Liver (tissue), 9 donors: ENCODE data around the gene RUNX1. TPM values are rescaled to one million over a fixed set of nuclear protein-coding genes. Genes with fewer than 3 reads are reported as not detected.

Experiments used
- DNase-seq: peaks from one replicate; pipeline ENCODE4 v3.0.0-alpha.2; 2017; ENCODE audit warnings: low spot score
- H3K27ac ChIP-seq, 2 donors: one replicate each; pipeline ENCODE4 v1.7.0; 2013; ENCODE audit warnings: inconsistent platforms in 2 of 2, low read length in 2 of 2, control low read depth in 1 of 2, low read depth in 1 of 2, mild to moderate bottlenecking in 1 of 2
- H3K27me3 ChIP-seq, 4 donors: one replicate each; pipeline versions ENCODE4 v1.6.1 to v1.7.0; 2013; ENCODE audit warnings: low read length in 3 of 4, inconsistent platforms in 1 of 4, mild to moderate bottlenecking in 1 of 4, moderate library complexity in 1 of 4; ENCODE audit not compliant: control insufficient read depth in 4 of 4, insufficient read depth in 4 of 4
- H3K36me3 ChIP-seq, 4 donors: one replicate each; pipeline versions ENCODE4 v1.6.1 to v1.7.0; 2013; ENCODE audit warnings: low read length in 3 of 4, mild to moderate bottlenecking in 3 of 4, low read depth in 1 of 4, moderate library complexity in 1 of 4; ENCODE audit not compliant: control insufficient read depth in 4 of 4, insufficient read depth in 3 of 4
- H3K4me1 ChIP-seq, 4 donors: one replicate each; pipeline versions ENCODE4 v1.6.1 to v1.7.0; 2013; ENCODE audit warnings: low read length in 3 of 4, mild to moderate bottlenecking in 3 of 4, moderate library complexity in 1 of 4; ENCODE audit not compliant: control insufficient read depth in 4 of 4, insufficient read depth in 4 of 4
- H3K4me3 ChIP-seq, 3 donors: one replicate each; pipeline versions ENCODE4 v1.6.1 to v1.7.0; 2013; ENCODE audit warnings: low read length in 3 of 3, control low read depth in 1 of 3, low read depth in 1 of 3, mild to moderate bottlenecking in 1 of 3
- H3K9ac ChIP-seq, 2 donors: one replicate each; pipeline ENCODE4 v1.7.0; 2013; ENCODE audit warnings: low read length in 2 of 2, mild to moderate bottlenecking in 2 of 2, moderate library complexity in 2 of 2, control low read depth in 1 of 2, low read depth in 1 of 2
- H3K9me3 ChIP-seq, 4 donors: one replicate each; pipeline versions ENCODE4 v1.6.1 to v1.7.0; 2013; ENCODE audit warnings: low read length in 3 of 4; ENCODE audit not compliant: control insufficient read depth in 4 of 4
- EGR1 ChIP-seq, 2 donors: IDR thresholded peaks; 2 replicates each; pipeline ENCODE4 v1.6.1; 2016 to 2018; ENCODE audit warnings: antibody characterized with exemption in 2 of 2, low read depth in 2 of 2
- FOXA1 ChIP-seq: IDR thresholded peaks from 2 replicates; pipeline ENCODE4 v1.6.1; 2016; ENCODE audit warnings: antibody characterized with exemption
- GABPA ChIP-seq, 2 donors: IDR thresholded peaks in 1 of 2; conservative IDR thresholded peaks in 1 of 2; 2 replicates each; pipeline ENCODE4 v1.6.1; 2016; ENCODE audit warnings: antibody characterized with exemption in 2 of 2, mild to moderate bottlenecking in 1 of 2, moderate library complexity in 1 of 2
- HNF4A ChIP-seq, 2 donors: conservative IDR thresholded peaks; 2 replicates each; pipeline ENCODE4 v1.6.1; 2016; ENCODE audit warnings: antibody characterized with exemption in 2 of 2, mild to moderate bottlenecking in 2 of 2
- HNF4G ChIP-seq: IDR thresholded peaks from 2 replicates; pipeline ENCODE4 v1.6.1; 2016; ENCODE audit warnings: antibody characterized with exemption
- JUND ChIP-seq, 2 donors: IDR thresholded peaks; 2 replicates each; pipeline ENCODE4 v1.6.1; 2016; ENCODE audit warnings: antibody characterized with exemption in 2 of 2
- MAX ChIP-seq: IDR thresholded peaks from 2 replicates; pipeline ENCODE4 v1.6.1; 2016; ENCODE audit warnings: antibody characterized with exemption
- NR2F2 ChIP-seq: IDR thresholded peaks from 2 replicates; pipeline ENCODE4 v1.6.1; 2016; ENCODE audit warnings: antibody characterized with exemption
- RAD21 ChIP-seq, 2 donors: IDR thresholded peaks; 2 replicates each; pipeline ENCODE4 v1.6.1; 2016; ENCODE audit warnings: antibody characterized with exemption in 2 of 2, mild to moderate bottlenecking in 2 of 2
- RXRA ChIP-seq, 2 donors: IDR thresholded peaks; 2 replicates each; pipeline ENCODE4 v1.6.1; 2017 to 2018; ENCODE audit warnings: antibody characterized with exemption in 2 of 2, mild to moderate bottlenecking in 1 of 2
- SP1 ChIP-seq: IDR thresholded peaks from 2 replicates; pipeline ENCODE4 v1.6.1; 2018; ENCODE audit warnings: antibody characterized with exemption, mild to moderate bottlenecking
- YY1 ChIP-seq: IDR thresholded peaks from 2 replicates; pipeline ENCODE4 v1.6.1; 2016; ENCODE audit warnings: antibody characterized with exemption, mild to moderate bottlenecking
- ZBTB33 ChIP-seq: IDR thresholded peaks from 2 replicates; pipeline ENCODE4 v1.6.1; 2016; ENCODE audit warnings: antibody characterized with exemption
- WGBS: extraction: QIAGEN DNeasy Blood & Tissue Kit; methylation state at CpG from one replicate; pipeline ENCODE4 v1.1.7; 2013; 5-methylcytosine and 5-hydroxymethylcytosine counted together
- polyA plus RNA-seq, 2 donors: library from polyadenylated mRNA; stranded (reverse) in 1 of 2; unstranded in 1 of 2; fragments of 200-250 nt in 1 of 2; fragments of >200 nt in 1 of 2; fragmentation: Nextera tagmentation in 1 of 2; extraction: Ambion mirVana in 1 of 2; gene quantifications; one replicate each; pipeline versions ENCODE4 v1.2.1 to v1.2.3, GENCODE V29; 2013 to 2015
- total RNA-seq, 2 donors: library from RNA; depleted of rRNA; stranded (reverse); fragments of >200 nt; gene quantifications; one replicate each; pipeline ENCODE4 v1.2.3, GENCODE V29; 2014
- TF ChIP-seq, protein P1 (sequence below): IDR thresholded peaks from 2 replicates; pipeline ENCODE4 v1.6.1; 2016; ENCODE audit warnings: antibody characterized with exemption, mild to moderate bottlenecking
- TF ChIP-seq, protein P2 (sequence below): fragments of 150-350 bp; IDR thresholded peaks from 2 replicates; pipeline ENCODE4 v1.5.1; 2017; ENCODE audit warnings: improper control_type of control experiment, low read depth, low read length; ENCODE audit not compliant: missing input control
- TF ChIP-seq, protein P3 (sequence below): IDR thresholded peaks from 2 replicates; pipeline ENCODE4 v1.6.1; 2016; ENCODE audit warnings: antibody characterized with exemption
- donor health status: healthy.
- donor health status: healthy.
- donor health status: healthy.
- donor health status: healthy.
- donor health status: healthy.

Gene RUNX1
- total and polyA plus RNA-seq, 4 donors: 0.98 to 7.2 (median 3.1) TPM

- no peak for TF ChIP-seq RAD21 (IDR thresholded peaks at IDR 0.05)
- TF ChIP-seq MAX: no peak
These were observed 38.7 kb downstream of the RUNX1 start (continued) for GRCh38 chr21:35010447-35010846.

GRCh38 chr21:35007348-35007747, 41.8 kb downstream of the RUNX1 start:
- Histone ChIP-seq H3K4me1 (no peaks in the 10 kb centered on the region), H3K9me3 (no peaks in the 10 kb centered on the region)
- TF ChIP-seq HNF4A (conservative IDR thresholded peaks at IDR 0.05) (no peak), EGR1 (IDR thresholded peaks at IDR 0.05; ENCODE audit: low read depth in 2 of 2) (no peak)

DNA sequence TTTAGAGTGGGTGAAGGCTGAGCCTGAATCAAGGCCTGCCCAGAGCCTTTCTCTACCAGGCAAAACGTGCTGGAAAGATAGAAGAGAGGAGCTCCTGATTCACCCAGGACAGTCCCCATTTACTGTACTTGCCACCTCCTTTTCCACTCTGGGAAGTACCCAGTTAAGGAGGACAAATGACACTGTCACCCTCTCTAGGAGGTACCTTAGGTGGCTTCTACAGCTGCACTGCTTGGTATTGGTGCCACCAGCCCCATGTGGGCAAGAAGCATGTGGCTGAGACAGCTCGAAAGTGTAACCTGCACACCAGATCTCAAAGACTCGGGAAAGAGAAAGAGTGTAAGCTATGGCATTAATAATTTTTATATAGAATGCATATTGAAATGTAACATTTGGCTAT, 42.3 kb downstream of the RUNX1 start:
- no peaks in the 10 kb centered on the region for H3K27me3 ChIP-seq
- H3K4me1 ChIP-seq: no peaks in the 10 kb centered on the region
- no peak overlapping the region for H3K27ac ChIP-seq
- 90% methylated on average over 3 of the region's 3 CpGs for WGBS
- no peaks in the 10 kb centered on the region for H3K36me3 ChIP-seq
- TF ChIP-seq EGR1 (IDR thresholded peaks at IDR 0.05; ENCODE audit: low read depth in 2 of 2) (no peak), GABPA (IDR thresholded peaks at IDR 0.05 in 1 of 2, conservative IDR thresholded peaks at IDR 0.05 in 1 of 2) (no peak), JUND (IDR thresholded peaks at IDR 0.05) (no peak), RXRA (IDR thresholded peaks at IDR 0.05) (no peak), ZBTB33 (no peak), HNF4A (conservative IDR thresholded peaks at IDR 0.05) (no peak), NR2F2 (no peak), RAD21 (IDR thresholded peaks at IDR 0.05) (no peak), YY1 (no peak), FOXA1 (no peak), HNF4G (no peak), SP1 (no peak), MAX (no peak)
- TF ChIP-seq, protein P1, sequence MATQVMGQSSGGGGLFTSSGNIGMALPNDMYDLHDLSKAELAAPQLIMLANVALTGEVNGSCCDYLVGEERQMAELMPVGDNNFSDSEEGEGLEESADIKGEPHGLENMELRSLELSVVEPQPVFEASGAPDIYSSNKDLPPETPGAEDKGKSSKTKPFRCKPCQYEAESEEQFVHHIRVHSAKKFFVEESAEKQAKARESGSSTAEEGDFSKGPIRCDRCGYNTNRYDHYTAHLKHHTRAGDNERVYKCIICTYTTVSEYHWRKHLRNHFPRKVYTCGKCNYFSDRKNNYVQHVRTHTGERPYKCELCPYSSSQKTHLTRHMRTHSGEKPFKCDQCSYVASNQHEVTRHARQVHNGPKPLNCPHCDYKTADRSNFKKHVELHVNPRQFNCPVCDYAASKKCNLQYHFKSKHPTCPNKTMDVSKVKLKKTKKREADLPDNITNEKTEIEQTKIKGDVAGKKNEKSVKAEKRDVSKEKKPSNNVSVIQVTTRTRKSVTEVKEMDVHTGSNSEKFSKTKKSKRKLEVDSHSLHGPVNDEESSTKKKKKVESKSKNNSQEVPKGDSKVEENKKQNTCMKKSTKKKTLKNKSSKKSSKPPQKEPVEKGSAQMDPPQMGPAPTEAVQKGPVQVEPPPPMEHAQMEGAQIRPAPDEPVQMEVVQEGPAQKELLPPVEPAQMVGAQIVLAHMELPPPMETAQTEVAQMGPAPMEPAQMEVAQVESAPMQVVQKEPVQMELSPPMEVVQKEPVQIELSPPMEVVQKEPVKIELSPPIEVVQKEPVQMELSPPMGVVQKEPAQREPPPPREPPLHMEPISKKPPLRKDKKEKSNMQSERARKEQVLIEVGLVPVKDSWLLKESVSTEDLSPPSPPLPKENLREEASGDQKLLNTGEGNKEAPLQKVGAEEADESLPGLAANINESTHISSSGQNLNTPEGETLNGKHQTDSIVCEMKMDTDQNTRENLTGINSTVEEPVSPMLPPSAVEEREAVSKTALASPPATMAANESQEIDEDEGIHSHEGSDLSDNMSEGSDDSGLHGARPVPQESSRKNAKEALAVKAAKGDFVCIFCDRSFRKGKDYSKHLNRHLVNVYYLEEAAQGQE: no peak
- TF ChIP-seq, protein P2, sequence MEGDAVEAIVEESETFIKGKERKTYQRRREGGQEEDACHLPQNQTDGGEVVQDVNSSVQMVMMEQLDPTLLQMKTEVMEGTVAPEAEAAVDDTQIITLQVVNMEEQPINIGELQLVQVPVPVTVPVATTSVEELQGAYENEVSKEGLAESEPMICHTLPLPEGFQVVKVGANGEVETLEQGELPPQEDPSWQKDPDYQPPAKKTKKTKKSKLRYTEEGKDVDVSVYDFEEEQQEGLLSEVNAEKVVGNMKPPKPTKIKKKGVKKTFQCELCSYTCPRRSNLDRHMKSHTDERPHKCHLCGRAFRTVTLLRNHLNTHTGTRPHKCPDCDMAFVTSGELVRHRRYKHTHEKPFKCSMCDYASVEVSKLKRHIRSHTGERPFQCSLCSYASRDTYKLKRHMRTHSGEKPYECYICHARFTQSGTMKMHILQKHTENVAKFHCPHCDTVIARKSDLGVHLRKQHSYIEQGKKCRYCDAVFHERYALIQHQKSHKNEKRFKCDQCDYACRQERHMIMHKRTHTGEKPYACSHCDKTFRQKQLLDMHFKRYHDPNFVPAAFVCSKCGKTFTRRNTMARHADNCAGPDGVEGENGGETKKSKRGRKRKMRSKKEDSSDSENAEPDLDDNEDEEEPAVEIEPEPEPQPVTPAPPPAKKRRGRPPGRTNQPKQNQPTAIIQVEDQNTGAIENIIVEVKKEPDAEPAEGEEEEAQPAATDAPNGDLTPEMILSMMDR: no peak
- TF ChIP-seq, protein P3, sequence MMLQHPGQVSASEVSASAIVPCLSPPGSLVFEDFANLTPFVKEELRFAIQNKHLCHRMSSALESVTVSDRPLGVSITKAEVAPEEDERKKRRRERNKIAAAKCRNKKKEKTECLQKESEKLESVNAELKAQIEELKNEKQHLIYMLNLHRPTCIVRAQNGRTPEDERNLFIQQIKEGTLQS: no peak
- DNase-seq: no peak
- H3K9me3 ChIP-seq: no peaks in the 10 kb centered on the region
- H3K9ac ChIP-seq: no peak overlapping the region
- no peak overlapping the region for H3K4me3 ChIP-seq

More at GRCh38 chr21:35007348-35007747, 41.8 kb downstream of the RUNX1 start:
- no peak overlapping the region for H3K9ac ChIP-seq
- H3K27ac ChIP-seq: no peak overlapping the region
- no peak overlapping the region for H3K4me3 ChIP-seq
- no peak for DNase-seq
- no peaks in the 10 kb centered on the region for H3K27me3 ChIP-seq
- 79% methylated on average over 4 of the region's 4 CpGs for WGBS
- H3K36me3 ChIP-seq: no peaks in the 10 kb centered on the region
